PC-3 (cell line): ENCODE measurements around the gene DBNDD2. TPM values are rescaled to one million over a fixed set of nuclear protein-coding genes. Genes with fewer than 3 reads are reported as not detected.

Experiments used
- ATAC-seq: fragments of 200-7000 bp; cut with Tn5 transposase; 2 replicates; pipeline ENCODE4 v1.9.1; 2020; ENCODE audit warnings: mild to moderate bottlenecking, moderate library complexity
- BruUV-seq: library from RNA; stranded (reverse); fragments of 400-500 nt; replicated peaks from 2 replicates; lab custom pipeline; 2021; lab: Mats Ljungman, UMichigan
- CTCF ChIA-PET: fragments of 300-600 bp; sonication (Branson Sonifier 250); formaldehyde crosslinking; loops from one replicate; lab custom pipeline; 2022; ENCODE audit warnings: antibody characterized with exemption; lab: Charles Lee
- POLR2A ChIA-PET: fragments of 300-600 bp; sonication (Branson Sonifier 250); formaldehyde crosslinking; loops from one replicate; lab custom pipeline; 2022; ENCODE audit warnings: antibody characterized with exemption; ENCODE audit not compliant: unreplicated experiment; lab: Charles Lee
- DNase-seq: peaks from one replicate; pipeline ENCODE4 v3.0.0-alpha.2; 2015
- H2AFZ ChIP-seq: fragments of 300-600 bp; sonication (generic); 2 replicates; pipeline ENCODE4 v1.6.0; 2016; ENCODE audit warnings: antibody characterized with exemption, low read length
- H3F3A ChIP-seq: fragments of 300-600 bp; sonication (generic); one replicate; pipeline ENCODE4 v1.6.0; 2017; ENCODE audit warnings: antibody characterized with exemption, low read length, control low read depth, mild to moderate bottlenecking; ENCODE audit not compliant: unreplicated experiment
- H3K27ac ChIP-seq: fragments of 300-600 bp; sonication (generic); 2 replicates; pipeline ENCODE4 v1.5.1; 2016; ENCODE audit warnings: mild to moderate bottlenecking, low read length
- H3K27me3 ChIP-seq: fragments of 300-600 bp; sonication (generic); 2 replicates; pipeline ENCODE4 v1.6.1; 2016; ENCODE audit warnings: low read length, mixed read lengths
- H3K36me3 ChIP-seq: fragments of 300-600 bp; sonication (generic); 2 replicates; pipeline ENCODE4 v1.6.1; 2016; ENCODE audit warnings: low read depth, mixed run types, low read length, mixed read lengths
- H3K4me1 ChIP-seq: fragments of 300-600 bp; sonication (generic); 2 replicates; pipeline ENCODE4 v1.5.1; 2016; ENCODE audit warnings: low read length; ENCODE audit not compliant: insufficient read depth
- H3K4me2 ChIP-seq: fragments of 300-600 bp; sonication (generic); 2 replicates; pipeline ENCODE4 v1.6.0; 2016; ENCODE audit warnings: low read length
- H3K4me3 ChIP-seq: fragments of 300-600 bp; sonication (generic); 2 replicates; pipeline ENCODE4 v1.5.1; 2016; ENCODE audit warnings: mild to moderate bottlenecking, low read length, mixed read lengths
- H3K79me2 ChIP-seq: fragments of 300-600 bp; sonication (generic); 2 replicates; pipeline ENCODE4 v1.6.1; 2017; ENCODE audit warnings: low read length, mixed read lengths
- H3K9ac ChIP-seq: fragments of 300-600 bp; sonication (generic); 2 replicates; pipeline ENCODE4 v1.6.0; 2016; ENCODE audit warnings: mild to moderate bottlenecking, low read length
- H3K9me2 ChIP-seq: fragments of 300-600 bp; sonication (generic); replicated peaks from 2 replicates; pipeline ENCODE4 v1.6.1; 2016; ENCODE audit warnings: mixed run types, low read length, mixed read lengths
- H3K9me3 ChIP-seq: fragments of 300-600 bp; sonication (generic); 2 replicates; pipeline ENCODE4 v1.6.1; 2016; ENCODE audit warnings: low read length, mixed read lengths
- H4K20me1 ChIP-seq: fragments of 300-600 bp; sonication (generic); 2 replicates; pipeline ENCODE4 v1.6.1; 2016; ENCODE audit warnings: low read length, mixed read lengths
- CTCF ChIP-seq: fragments of 300-600 bp; sonication (generic); conservative IDR thresholded peaks from 2 replicates; pipeline ENCODE4 v1.5.1; 2017; ENCODE audit warnings: antibody characterized with exemption, low read depth, mild to moderate bottlenecking, low read length
- EZH2 ChIP-seq: fragments of 300-600 bp; sonication (generic); IDR thresholded peaks from one replicate; pipeline ENCODE4 v1.6.1; 2017; ENCODE audit warnings: antibody characterized with exemption, mild to moderate bottlenecking, low read length; ENCODE audit not compliant: unreplicated experiment
- EZH2phosphoT487 ChIP-seq: fragments of 300-600 bp; sonication (generic); IDR thresholded peaks from 2 replicates; pipeline ENCODE4 v1.6.1; 2018; ENCODE audit warnings: mild to moderate bottlenecking, antibody characterized with exemption, low read length, borderline replicate concordance
- intact Hi-C: fragments of 100-400 bp; cut with micrococcal nuclease; formaldehyde crosslinking; loops from 2 replicates; pipeline ENCODE4 v1.9.0; 2023
- total RNA-seq: library from RNA; depleted of rRNA; stranded (reverse); fragments of >200 nt; gene quantifications from 2 replicates; pipeline ENCODE4 v1.2.3, GENCODE V29; 2014

DBNDD2 gene
- total RNA-seq, 1 experiment from 2014 or later = 8.5 TPM

GRCh38 chr20:45416917-45417316 lies 8.8 kb downstream of the DBNDD2 start:
- H3K4me1 ChIP-seq = peaks cover 44% of the 10 kb centered on the region
- TSS peak; percentile 40 for BruUV-seq
- CTCF ChIA-PET = no interaction called here
- no peak overlapping the region for H2AFZ ChIP-seq
- H3K36me3 ChIP-seq = peaks cover 20% of the 10 kb centered on the region
- H3K9me3 ChIP-seq = no peaks in the 10 kb centered on the region
- peak overlapping the region; percentile 96 for H3K4me2 ChIP-seq
- no peak for ATAC-seq
- H3K9ac ChIP-seq = peak overlapping the region; percentile 88
- no peak for TF ChIP-seq EZH2phosphoT487
- no peak for TF ChIP-seq EZH2
- no peak for TF ChIP-seq CTCF
- H3K9me2 ChIP-seq = no peaks in the 10 kb centered on the region
- POLR2A ChIA-PET = no interaction called here
- peaks cover 44% of the 10 kb centered on the region for H3K79me2 ChIP-seq
- intact Hi-C loops = loop anchor here (10.0 kb wide), 1 partner anchor 518 kb away; the partner anchor contains the start of gene PCIF1
- H3K4me3 ChIP-seq = peak overlapping the region; percentile 85
- H4K20me1 ChIP-seq = no peaks in the 10 kb centered on the region
- H3K27me3 ChIP-seq = no peaks in the 10 kb centered on the region
- H3F3A ChIP-seq = peaks cover 3% of the 10 kb centered on the region
- DNase-seq = no peak
- H3K27ac ChIP-seq = 0 out of 2 replicates have a peak overlapping the region, but pooled peaks have one; percentile 59

GRCh38 chr20:45419188-45420091 lies 11.4 kb downstream of the DBNDD2 start:
- CTCF ChIA-PET = interaction anchor here (0.5 to 1.9 kb wide), 13 partner anchors 8 to 280 kb away, joined by 3 to 24 read pairs (median 5); partner anchors contain the start of gene SYS1
- peak; percentile 95 for ATAC-seq

More at GRCh38 chr20:45419188-45420091, 11.4 kb downstream of the DBNDD2 start:
- H3K27me3 ChIP-seq = no peaks in the 10 kb centered on the region
- BruUV-seq = no TSS peak
- H3K9me3 ChIP-seq = no peaks in the 10 kb centered on the region
- peaks cover 39% of the 10 kb centered on the region for H3K36me3 ChIP-seq
- peaks cover 44% of the 10 kb centered on the region for H3K79me2 ChIP-seq
- no peaks in the 10 kb centered on the region for H4K20me1 ChIP-seq
- DNase-seq = peak; percentile 100
- peak overlapping the region; percentile 97 for H3K27ac ChIP-seq
- peaks cover 44% of the 10 kb centered on the region for H3K4me1 ChIP-seq
- intact Hi-C loops = loop anchor here (1.0 to 10.0 kb wide), 4 partner anchors 17 to 515 kb away; partner anchors contain the start of genes PCIF1 and SYS1
- POLR2A ChIA-PET = interaction anchor here (0.5 to 1.3 kb wide), 8 partner anchors 45 to 552 kb away, joined by 3 to 10 read pairs (median 4); partner anchors contain the start of gene SYS1
- TF ChIP-seq CTCF = no peak
- TF ChIP-seq EZH2phosphoT487 = no peak
- TF ChIP-seq EZH2 = no peak
- H3F3A ChIP-seq = peaks cover 3% of the 10 kb centered on the region
- H3K4me2 ChIP-seq = peak overlapping the region; percentile 96
- no peaks in the 10 kb centered on the region for H3K9me2 ChIP-seq
- H3K9ac ChIP-seq = peak overlapping the region; percentile 82
- H2AFZ ChIP-seq = no peak overlapping the region
- H3K4me3 ChIP-seq = peak overlapping the region; percentile 31
